BLaER1 treated with 17β-estradiol and CSF1 and Interleukin-3, amounts not matched to agents 10 nM and 100 nM (cell line): Measurements from ENCODE around the gene ZCCHC24.

Source experiments
- H3K27ac ChIP-seq, 11 experiments: shearing (Covaris generic); formaldehyde crosslinking; 2 replicates each; pipeline ENCODE4 v1.8.1; 2022
- H3K27me3 ChIP-seq, 11 experiments: shearing (Covaris generic); formaldehyde crosslinking; 2 replicates each; pipeline ENCODE4 v1.8.1; 2022
- H3K36me3 ChIP-seq, 11 experiments: shearing (Covaris generic); formaldehyde crosslinking; 2 replicates each; pipeline ENCODE4 v1.8.1; 2022
- H3K4me1 ChIP-seq, 10 experiments: shearing (Covaris generic); formaldehyde crosslinking; 2 replicates each; pipeline ENCODE4 v1.8.1; 2022
- H3K4me2 ChIP-seq, 11 experiments: shearing (Covaris generic); formaldehyde crosslinking; 2 replicates each; pipeline ENCODE4 v1.8.1; 2022
- H3K4me3 ChIP-seq, 10 experiments: shearing (Covaris generic); formaldehyde crosslinking; 2 replicates each; pipeline ENCODE4 v1.8.1; 2022
- H3K9ac ChIP-seq, 11 experiments: shearing (Covaris generic); formaldehyde crosslinking; 2 replicates each; pipeline ENCODE4 v1.8.1; 2022
- H3K9me3 ChIP-seq, 11 experiments: shearing (Covaris generic); formaldehyde crosslinking; replicated peaks in 1 of 11; 2 replicates each; pipeline ENCODE4 v1.8.1; 2022
- H4K20me1 ChIP-seq, 11 experiments: shearing (Covaris generic); formaldehyde crosslinking; 2 replicates each; pipeline ENCODE4 v1.8.1; 2022
- Cebpa-rat ChIP-seq, 11 experiments: shearing (Covaris generic); IDR thresholded peaks; 2 replicates each; pipeline ENCODE4 v1.8.1; 2022

ZCCHC24 gene

DNA sequence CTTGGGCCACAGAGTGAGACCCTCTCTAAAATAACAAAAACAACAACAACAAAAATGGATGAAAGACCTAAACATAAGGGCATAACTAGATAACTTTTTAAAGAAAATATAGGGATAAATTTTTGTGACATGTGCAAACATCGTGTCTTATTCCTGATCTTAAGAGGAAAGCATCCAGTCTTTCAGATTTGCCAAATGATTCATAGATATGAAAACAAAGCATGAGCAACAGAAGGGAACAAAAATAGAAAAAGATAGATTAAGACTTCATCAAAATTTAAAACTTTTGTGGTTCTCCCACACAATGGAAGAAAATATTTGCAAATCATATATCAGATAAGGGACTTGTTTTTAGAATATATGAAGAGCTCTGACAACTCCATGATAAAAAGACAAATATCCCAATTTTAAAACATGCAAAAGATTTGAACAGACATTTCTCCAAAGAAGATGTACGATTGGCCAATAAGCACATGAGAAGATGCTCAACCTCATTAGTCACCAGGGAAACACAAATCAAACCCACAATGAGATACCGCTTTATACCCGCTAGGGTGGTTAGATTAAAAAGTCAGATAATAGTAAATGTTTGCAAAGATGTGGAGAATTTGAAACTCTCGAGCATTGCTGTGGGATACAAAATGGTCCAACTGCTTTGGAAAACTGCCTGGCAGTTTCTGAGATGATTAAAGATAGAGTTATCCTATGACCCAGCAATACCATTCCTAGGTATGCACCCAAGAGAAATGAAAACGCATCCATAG is 77.8 kb downstream of the ZCCHC24 start:
- H4K20me1 ChIP-seq = no peaks in the 10 kb centered on the region
- H3K9ac ChIP-seq = no peak overlapping the region
- H3K4me1 ChIP-seq = no peaks in the 10 kb centered on the region
- peaks cover 10 to 27% (median 22%) of the 10 kb centered on the region in 11 experiments for H3K9me3 ChIP-seq
- no peaks in the 10 kb centered on the region for H3K36me3 ChIP-seq
- no peak overlapping the region for H3K4me3 ChIP-seq
- no peak for TF ChIP-seq Cebpa-rat (IDR thresholded peaks at IDR 0.05)
- no peak overlapping the region for H3K4me2 ChIP-seq
- no peaks in the 10 kb centered on the region for H3K27me3 ChIP-seq
- H3K27ac ChIP-seq = no peak overlapping the region

- peaks cover 0 to 5% (median 0%) of the 10 kb centered on the region in 10 experiments; a peak in 1 of 20 replicates for H3K4me1 ChIP-seq
- H3K9ac ChIP-seq = no peak overlapping the region
- H3K27me3 ChIP-seq = no peaks in the 10 kb centered on the region
- H4K20me1 ChIP-seq = peaks cover 0 to 13% (median 0%) of the 10 kb centered on the region in 11 experiments; a peak in 5 of 22 replicates
- H3K4me2 ChIP-seq = 0 out of 22 replicates have a peak overlapping the region, but pooled peaks of 1 of the 11 experiments have one; percentile 26
- H3K9me3 ChIP-seq = peaks cover 0 to 7% (median 0%) of the 10 kb centered on the region in 11 experiments; a peak in 6 of 22 replicates
- no peak overlapping the region for H3K27ac ChIP-seq
- H3K36me3 ChIP-seq = peaks cover 0 to 22% (median 9%) of the 10 kb centered on the region in 11 experiments; a peak in 17 of 22 replicates
- H3K4me3 ChIP-seq = no peak overlapping the region
- TF ChIP-seq Cebpa-rat (IDR thresholded peaks at IDR 0.05) = no peak
These were observed 83.6 kb downstream of the ZCCHC24 start for GRCh38 chr10:79361726-79362397.

DNA sequence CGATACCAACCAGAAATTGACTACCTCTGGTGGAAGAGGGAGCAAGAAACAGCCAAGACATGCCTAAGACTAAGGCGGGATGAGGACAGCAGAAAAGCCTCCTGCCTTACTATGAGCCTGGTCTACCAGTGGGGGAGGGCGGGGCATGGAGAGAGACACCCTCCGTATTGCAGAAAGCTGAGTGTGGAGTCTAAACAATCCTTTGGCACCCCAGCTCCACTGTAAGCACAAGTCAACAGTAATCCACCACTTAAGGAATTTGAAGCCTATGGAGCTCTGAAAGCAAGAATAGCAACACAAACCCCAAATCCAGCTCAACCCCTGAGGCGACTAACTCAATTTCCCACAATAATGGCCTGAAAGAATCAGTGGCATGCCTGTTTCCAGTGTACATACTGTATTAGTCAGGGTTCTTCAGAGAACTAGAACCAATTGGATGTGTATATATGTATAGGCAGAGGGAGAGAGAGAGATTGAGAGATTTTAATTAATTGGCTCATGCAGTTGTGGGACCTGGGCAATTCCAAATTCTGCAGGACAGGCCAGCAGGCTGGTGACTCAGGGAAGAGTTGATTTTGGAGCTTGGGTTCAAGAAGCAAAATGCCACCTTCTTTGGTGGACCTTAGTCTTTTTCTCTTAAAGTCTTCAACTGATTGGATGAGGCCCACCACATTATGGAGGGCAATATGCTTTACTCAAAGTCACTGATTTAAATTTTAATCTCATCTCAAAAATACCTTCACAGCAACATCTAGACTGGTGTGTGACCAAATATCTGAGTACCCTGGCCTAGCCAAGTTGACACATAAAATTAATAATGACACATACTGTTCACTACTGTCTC is 84.7 kb downstream of the ZCCHC24 start:
- peaks cover 0 to 12% (median 0%) of the 10 kb centered on the region in 11 experiments; a peak in 7 of 22 replicates for H3K9me3 ChIP-seq
- no peak overlapping the region for H3K4me2 ChIP-seq
- H3K27me3 ChIP-seq = no peaks in the 10 kb centered on the region
- H3K4me1 ChIP-seq = peaks cover 4 to 12% (median 8%) of the 10 kb centered on the region in 10 experiments; a peak in 19 of 20 replicates
- peaks cover 3 to 22% (median 7%) of the 10 kb centered on the region in 11 experiments; a peak in 19 of 22 replicates for H4K20me1 ChIP-seq
- no peak for TF ChIP-seq Cebpa-rat (IDR thresholded peaks at IDR 0.05)
- peaks cover 8 to 31% (median 20%) of the 10 kb centered on the region in 11 experiments; a peak in 20 of 22 replicates for H3K36me3 ChIP-seq
- no peak overlapping the region for H3K27ac ChIP-seq
- no peak overlapping the region for H3K9ac ChIP-seq
- no peak overlapping the region for H3K4me3 ChIP-seq

DNA sequence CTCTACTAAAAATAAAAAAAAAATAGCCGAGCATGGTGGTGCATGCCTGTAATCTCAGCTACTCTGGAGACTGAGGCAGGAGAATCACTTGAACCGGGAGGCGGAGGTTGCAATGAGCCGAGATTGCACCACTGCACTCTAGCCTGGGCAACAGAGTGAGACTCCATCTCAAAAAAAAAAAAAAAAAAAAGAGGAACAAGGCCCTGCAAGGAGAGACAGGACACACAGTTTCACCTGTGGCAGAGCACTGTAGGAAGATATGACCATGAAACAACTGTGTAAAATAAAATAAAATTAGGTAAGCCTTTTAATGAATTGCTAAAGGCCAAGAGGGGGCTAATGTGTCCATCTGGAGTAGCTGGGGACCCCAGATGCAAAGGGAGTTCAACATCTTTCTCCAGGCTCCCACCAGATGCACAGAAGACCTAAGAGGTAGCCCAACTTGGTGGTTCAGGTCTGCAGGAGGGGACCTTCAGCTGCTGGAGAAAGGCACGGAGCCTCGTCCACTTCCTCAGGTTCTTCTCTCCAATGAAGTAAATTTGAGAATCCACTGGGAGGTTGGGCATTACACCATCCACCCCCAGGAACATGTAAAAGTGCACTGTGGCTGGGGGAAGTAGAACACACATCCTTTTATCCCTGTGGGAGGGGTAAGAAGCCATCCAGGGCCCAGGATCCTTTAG is 85.5 kb downstream of the ZCCHC24 start:
- H3K4me3 ChIP-seq = no peak overlapping the region
- no peak for TF ChIP-seq Cebpa-rat (IDR thresholded peaks at IDR 0.05)
- no peak overlapping the region for H3K9ac ChIP-seq
- H3K9me3 ChIP-seq = peaks cover 0 to 12% (median 0%) of the 10 kb centered on the region in 11 experiments; a peak in 7 of 22 replicates
- H4K20me1 ChIP-seq = peaks cover 10 to 30% (median 15%) of the 10 kb centered on the region in 11 experiments; a peak in 19 of 22 replicates
- no peak overlapping the region for H3K27ac ChIP-seq
- no peaks in the 10 kb centered on the region for H3K27me3 ChIP-seq
- H3K4me2 ChIP-seq = no peak overlapping the region
- H3K4me1 ChIP-seq = peaks cover 10 to 20% (median 16%) of the 10 kb centered on the region in 10 experiments; a peak in 19 of 20 replicates
- peaks cover 15 to 39% (median 28%) of the 10 kb centered on the region in 11 experiments; a peak in 21 of 22 replicates for H3K36me3 ChIP-seq

DNA sequence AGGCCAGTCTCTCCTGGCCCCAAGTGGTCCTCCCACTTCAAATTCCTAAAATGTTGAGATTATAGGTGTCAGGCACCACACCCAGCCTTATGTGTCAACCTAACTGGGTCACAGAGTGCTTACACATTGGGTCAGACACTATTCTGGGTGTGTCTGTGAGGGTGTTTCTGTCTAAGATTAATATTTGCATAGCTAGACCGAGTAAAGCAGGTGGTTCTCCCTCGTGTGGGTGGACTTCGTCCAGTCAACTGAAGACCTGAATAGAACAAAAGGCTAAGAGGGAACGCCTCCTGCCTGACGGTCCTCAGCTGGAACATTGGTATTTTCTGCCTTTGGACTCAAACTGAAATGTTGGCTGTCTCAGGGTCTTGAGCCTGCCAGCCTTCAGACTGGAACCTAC is 86.6 kb downstream of the ZCCHC24 start:
- peaks cover 27 to 50% (median 39%) of the 10 kb centered on the region in 11 experiments for H3K36me3 ChIP-seq
- H3K9ac ChIP-seq = no peak overlapping the region
- TF ChIP-seq Cebpa-rat (IDR thresholded peaks at IDR 0.05) = no peak
- no peak overlapping the region for H3K4me3 ChIP-seq
- H3K27me3 ChIP-seq = no peaks in the 10 kb centered on the region
- H3K27ac ChIP-seq = no peak overlapping the region
- H3K4me1 ChIP-seq = peaks cover 10 to 32% (median 27%) of the 10 kb centered on the region in 10 experiments; a peak in 19 of 20 replicates
- H3K4me2 ChIP-seq = no peak overlapping the region
- peaks cover 22 to 41% (median 26%) of the 10 kb centered on the region in 11 experiments; a peak in 21 of 22 replicates for H4K20me1 ChIP-seq
- peaks cover 0 to 12% (median 0%) of the 10 kb centered on the region in 11 experiments; a peak in 7 of 22 replicates for H3K9me3 ChIP-seq

DNA sequence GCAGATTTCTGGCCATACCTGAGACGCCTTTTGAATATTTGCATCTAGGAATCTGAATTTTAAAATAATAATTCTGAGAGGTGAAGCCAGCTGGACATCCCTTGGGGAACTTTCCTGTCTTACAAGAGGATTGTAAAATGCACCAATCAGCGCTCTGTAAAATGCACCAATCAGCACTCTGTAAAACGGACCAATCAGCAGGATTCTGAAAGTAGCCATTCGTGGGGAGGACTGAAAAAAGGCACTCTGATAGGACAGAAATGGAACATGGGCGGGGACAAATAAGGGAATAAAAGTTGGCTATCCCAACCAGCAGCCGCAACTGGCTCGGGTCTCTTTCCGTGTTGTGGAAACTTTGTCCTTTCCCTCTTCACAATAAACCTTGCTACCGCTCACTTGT is 88.2 kb downstream of the ZCCHC24 start:
- peaks cover 43 to 67% (median 56%) of the 10 kb centered on the region in 11 experiments for H3K36me3 ChIP-seq
- TF ChIP-seq Cebpa-rat (IDR thresholded peaks at IDR 0.05) = no peak
- peaks cover 0 to 12% (median 0%) of the 10 kb centered on the region in 11 experiments; a peak in 7 of 22 replicates for H3K9me3 ChIP-seq

GRCh38 chr10:79356104-79356503 is 89.3 kb downstream of the ZCCHC24 start:
- peaks cover 10 to 59% (median 46%) of the 10 kb centered on the region in 10 experiments; a peak in 19 of 20 replicates for H3K4me1 ChIP-seq
- H3K27me3 ChIP-seq = no peaks in the 10 kb centered on the region
- no peak for TF ChIP-seq Cebpa-rat (IDR thresholded peaks at IDR 0.05)
- H4K20me1 ChIP-seq = peaks cover 47 to 68% (median 53%) of the 10 kb centered on the region in 11 experiments
- H3K4me3 ChIP-seq = no peak overlapping the region
- H3K27ac ChIP-seq = peak overlapping the region in 2 of 11 experiments; percentile 14 to 20; a peak in 4 of 22 replicates
- peaks cover 0 to 12% (median 0%) of the 10 kb centered on the region in 11 experiments; a peak in 7 of 22 replicates for H3K9me3 ChIP-seq
- H3K4me2 ChIP-seq = peak overlapping the region in 10 of 11 experiments; percentile 2 to 99 (median 48); a peak in 14 of 22 replicates
- H3K36me3 ChIP-seq = peaks cover 54 to 78% (median 66%) of the 10 kb centered on the region in 11 experiments
- no peak overlapping the region for H3K9ac ChIP-seq

More for the DNA sequence above, 88.2 kb downstream of the ZCCHC24 start:
- Histone ChIP-seq H3K9ac (no peak overlapping the region), H4K20me1 (peaks cover 38 to 58% (median 43%) of the 10 kb centered on the region in 11 experiments), H3K27ac (no peak overlapping the region), H3K4me2 (no peak overlapping the region), H3K4me3 (no peak overlapping the region), H3K27me3 (no peaks in the 10 kb centered on the region), H3K4me1 (peaks cover 10 to 48% (median 43%) of the 10 kb centered on the region in 10 experiments; a peak in 19 of 20 replicates)
